HG02623 (cell line): ENCODE results near the gene JPT1.
"Not testable (repeated sequence)": the region's sequence is repeated elsewhere in the genome, so short reads cannot be mapped to it uniquely, and the experiment has no call there.

ENCODE experiments used
- ATAC-seq: cut with Tn5 transposase; IDR thresholded peaks from one replicate; pipeline ENCODE4 v1.9.1; 2021; ENCODE audit warnings: moderate library complexity; ENCODE audit not compliant: unreplicated experiment

The JPT1 gene

DNA sequence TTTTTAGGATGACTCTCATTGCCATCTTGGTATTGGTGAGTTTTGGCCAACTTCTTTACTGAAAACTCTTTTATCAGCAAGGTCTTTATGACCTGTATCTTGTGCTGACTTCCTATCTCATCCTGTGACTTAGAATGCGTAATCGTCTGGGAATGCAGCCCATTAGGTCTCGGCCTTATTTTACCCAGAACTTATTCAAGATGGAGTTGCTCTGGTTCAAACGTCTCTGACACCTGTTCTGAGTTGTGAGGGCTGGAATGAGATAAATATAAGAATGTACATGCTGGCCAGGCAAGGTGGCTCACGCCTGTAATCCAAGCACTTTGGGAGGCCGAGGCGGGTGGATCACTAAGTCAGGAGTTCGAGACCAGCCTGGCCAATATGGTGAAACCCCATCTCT is 4.2 kb upstream of the JPT1 start:
- not testable (repeated sequence) for ATAC-seq

DNA sequence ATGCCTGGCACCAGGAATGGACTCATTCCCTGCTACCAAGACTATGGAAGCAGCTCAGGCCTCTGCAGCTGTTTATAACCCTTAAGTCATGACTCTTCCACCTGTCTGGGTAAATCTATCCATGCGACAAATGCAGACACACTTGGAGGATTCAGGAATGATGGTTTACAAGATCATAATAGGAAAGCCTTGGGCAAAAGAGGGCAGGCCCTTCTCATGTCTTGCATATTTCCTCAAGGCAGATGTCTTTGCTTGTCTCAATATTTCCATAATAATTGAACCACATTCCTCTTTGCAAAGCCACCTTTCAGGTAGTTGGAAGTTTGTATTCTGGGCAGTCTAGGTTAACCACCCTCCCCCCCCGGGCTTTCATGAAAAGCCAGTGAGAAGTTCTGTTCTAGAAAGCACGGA is 884 bp upstream of the JPT1 start:
- no peak for ATAC-seq

DNA sequence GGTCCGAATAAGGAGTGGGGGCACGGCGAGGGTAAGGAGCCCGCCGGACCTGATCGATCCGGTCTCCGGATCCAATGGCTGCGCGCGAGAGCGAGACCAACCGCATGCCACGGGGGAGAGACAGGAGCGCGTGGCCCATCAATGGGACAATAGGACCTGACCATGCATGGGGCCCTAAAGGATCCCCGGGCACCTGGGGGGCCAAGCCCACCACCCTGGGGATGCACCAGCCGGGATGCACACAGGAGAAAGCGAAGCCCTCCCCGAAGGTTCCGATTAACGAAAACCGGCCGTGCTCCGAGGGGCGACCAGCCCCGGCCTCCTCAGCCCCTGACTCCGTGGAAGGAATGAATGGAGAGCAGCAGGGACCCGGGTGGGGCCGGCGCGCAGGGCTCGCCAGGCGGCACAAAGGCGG is 525 bp downstream of the JPT1 start:
- ATAC-seq, result peak; percentile 12

DNA sequence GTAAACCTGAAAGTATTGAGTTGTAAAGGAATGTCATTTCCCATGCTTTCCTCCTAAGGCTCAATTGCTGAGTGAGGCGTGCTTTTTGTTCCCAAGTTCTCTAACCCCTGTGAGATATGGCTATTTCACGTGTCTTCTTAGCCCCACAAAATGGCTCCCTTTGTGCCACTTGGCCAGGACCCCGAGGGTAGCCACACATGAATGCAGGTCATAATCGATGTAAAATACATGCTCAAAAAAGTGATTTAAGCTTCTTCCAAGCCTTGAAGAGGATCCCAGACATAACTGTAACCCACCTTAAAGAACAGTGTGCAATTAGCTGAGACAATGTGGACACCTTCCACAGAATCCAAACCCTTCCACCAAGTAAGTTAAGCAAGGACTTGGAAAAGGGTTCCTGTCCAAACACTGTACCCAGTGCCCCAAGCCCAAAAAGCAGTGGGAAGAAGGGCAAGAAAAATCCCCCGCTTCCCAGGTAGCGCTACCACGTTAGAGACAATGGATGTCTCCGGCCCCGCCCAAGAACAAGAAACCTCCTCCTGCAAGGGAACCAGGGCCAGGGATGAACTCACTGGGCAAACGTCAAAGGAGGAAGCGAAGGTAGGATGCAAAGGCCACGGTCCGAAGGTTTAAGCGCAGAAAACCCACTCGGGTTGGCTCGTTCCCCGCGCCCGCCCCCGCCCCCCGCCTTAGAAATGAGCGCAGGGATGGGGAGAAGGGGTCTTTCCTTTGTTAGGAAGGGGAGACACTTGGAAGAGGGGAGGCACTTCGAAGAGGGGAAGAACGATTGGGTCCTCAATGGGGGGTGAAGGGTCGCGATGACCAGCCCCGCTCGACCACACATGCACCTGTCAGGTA is 1.2 kb downstream of the JPT1 start:
- ATAC-seq, result no peak

DNA sequence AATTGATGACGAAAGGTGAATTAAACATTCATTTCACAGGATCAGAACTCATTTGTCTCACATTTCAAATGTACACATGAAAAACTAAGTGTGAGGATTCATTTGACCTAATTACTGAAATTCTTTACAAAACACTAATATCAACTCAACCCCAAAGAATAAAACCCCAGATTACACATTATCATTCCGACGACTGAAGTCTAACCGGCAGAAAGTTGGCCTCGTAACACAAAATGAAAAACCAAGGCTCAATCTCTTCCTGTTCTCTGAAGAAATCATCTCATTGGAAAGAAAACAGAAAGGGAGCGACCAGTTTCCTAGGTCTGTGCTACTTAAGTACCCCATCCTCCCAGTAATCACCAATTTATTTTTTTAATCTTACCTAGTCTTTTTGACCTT is 1.8 kb downstream of the JPT1 start:
- no peak for ATAC-seq

DNA sequence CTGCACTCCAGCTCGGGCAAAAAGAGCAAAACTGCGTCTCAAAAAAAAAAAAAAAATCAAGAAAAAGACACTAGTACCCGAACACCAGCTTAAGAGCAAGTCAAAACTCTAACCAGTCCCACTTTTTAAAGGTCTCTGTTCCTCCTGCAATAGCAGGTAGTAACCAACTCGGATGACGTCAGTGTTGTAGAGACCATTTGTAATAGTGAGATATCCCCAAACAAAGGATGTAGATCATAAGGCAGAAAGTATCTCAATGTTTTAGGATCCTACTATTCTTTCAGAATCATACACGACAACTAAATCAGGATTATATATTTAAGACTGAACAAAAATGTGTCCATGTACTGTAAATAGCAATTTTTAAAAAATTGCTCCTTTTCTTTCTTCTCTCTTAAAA is 2.4 kb downstream of the JPT1 start:
- ATAC-seq, result no peak

DNA sequence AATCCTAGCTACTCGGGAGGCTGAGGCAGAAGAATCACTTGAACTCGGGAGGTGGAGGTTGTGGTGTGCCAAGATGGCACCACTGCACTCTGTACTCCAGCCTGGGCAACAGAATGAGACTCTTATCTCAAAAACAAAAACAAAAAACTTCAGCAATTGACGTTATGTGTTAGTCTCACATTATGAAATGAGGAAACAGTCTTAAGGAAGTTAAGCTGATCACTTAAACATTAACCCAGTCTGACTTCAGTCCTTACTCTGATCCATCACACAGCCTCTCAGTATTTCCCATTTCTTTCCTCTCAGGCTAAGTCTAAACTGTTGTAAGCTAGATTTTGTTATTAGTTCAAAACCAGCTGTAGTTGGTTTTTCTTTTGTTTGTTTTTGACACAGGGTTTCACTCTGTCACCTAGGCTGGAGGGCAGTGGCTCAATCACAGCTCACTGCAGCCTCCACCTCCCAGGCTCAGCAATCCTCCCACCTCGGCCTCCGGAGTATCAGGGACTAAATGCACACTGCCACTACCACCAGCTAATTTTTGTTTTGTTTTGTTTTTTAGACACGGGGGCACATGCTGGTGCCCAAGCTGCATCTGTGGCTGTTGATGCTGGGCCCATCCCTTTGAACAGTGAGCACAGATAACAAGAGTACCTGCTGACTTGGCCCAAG is 6.3 kb downstream of the JPT1 start:
- ATAC-seq, result no peak

DNA sequence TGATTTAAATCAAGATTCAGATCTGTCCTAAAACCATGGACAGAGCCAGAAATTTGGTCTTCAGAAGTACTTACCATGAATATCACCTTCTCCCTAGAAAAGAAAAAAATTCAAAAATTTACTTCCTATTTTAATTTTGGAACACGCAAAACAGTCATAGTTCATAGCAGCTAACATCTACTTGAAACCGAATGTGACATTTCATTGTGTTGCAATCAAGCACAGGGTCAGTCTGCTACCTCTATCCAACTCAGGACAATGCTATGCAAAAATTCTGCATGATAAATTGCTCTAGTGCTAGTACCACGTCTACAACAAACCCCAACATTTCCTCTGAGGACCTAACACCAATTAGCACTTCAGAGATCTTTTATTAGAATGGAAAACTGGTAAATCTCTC is 7.7 kb downstream of the JPT1 start:
- no peak for ATAC-seq

DNA sequence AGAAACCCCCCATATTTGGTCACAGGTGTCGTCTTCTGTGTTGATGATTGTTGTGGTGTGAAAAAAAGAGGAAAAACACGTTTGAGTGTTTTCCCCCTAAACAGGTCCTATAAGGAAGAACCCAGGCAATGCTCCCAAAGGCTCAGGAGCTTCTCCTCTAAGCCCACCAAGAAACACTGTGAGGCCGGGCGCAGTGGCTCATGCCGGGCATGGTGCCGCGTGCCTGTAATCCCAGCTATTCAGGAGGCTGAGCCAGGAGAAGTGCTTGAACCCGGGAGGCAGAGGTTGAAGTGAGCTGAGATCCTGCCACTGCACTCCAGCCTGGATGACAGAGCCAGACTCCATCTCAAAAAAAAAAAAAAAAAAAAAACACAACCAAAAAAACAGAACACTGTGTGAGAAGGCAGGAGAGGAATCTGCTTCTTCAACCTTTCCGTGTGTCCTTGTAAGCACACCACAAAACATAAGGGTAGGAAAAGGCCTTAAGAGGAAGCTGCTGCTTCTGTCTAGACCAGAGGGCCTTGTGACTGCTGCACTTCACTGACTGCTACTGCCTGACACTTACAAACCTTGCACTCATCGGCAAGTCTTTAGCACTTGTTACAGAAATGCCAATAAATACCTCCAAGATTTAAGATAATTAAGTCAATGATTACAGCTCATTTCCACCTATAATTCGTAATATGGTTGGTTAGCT is 9.3 kb downstream of the JPT1 start:
- ATAC-seq, result no peak

DNA sequence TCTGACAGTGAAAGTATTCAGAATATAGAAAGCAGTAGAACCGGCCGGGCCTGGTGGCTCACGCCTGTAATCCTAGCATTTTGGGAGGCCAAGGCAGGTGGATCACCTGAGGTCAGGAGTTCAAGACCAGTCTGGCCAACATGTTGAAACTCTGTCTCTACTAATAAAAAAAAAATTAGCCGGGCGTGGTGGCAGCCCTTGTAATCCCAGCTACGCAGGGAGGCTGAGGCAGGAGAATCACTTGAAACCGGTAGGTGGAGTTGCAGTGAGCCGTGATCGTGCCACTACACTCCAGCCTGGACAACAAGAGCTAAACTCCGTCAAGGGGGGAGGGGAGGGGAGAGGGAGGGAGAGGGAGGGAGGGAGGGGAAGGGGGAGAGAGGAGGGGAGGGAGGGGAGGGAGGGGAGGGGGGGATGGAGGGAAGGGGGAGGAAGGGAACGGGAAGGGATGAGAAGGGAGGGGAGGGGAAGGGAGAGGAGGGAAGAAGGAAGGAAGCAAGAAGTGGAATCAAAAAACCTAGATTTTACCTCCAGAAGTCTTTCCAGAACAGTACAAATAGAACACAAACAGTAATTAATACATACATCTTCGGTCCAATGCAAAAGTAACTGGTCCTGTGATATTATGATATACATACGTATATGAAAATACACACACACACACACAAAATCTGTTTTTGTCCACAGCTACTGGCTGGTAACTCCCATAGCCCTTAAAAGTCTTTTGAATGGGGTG is 11.9 kb downstream of the JPT1 start:
- ATAC-seq, result no peak

DNA sequence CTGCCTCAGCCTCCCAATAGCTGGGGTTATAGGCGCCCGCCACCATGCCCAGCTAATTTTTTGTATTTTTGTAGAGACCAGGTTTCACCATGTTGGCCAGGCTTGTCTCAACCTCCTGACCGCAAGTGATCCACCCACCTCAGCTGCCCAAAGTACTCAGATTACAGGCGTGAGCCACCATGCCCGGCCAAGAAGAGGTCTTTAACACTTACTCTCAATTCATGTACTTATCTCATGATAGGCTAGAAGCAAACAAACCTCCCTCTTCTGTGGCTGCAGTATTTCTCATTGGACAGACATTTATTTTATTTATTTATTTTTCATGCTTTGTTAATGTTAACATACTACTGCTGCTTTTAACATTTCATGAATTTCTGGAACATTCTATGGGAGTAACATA is 15.8 kb downstream of the JPT1 start:
- ATAC-seq, result no peak

DNA sequence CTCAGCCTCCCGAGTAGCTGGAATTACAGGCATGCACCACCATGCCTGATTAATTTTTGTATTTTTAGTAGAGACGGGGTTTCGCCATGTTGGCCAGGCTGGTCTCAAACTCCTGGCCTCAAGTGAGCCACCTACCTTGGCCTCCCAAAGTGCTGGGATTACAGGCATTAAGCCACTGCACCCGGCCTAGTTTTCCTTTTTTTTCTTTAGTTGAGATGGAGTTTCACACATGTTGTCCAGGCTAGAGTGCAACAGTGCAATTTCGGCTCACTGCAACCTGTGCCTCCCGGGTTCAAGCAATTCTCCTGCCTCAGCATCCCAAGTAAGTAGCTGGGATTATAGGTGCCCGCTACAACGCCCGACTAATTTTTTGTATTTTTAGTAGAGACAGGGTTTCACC is 16.6 kb downstream of the JPT1 start:
- not testable (repeated sequence) for ATAC-seq

DNA sequence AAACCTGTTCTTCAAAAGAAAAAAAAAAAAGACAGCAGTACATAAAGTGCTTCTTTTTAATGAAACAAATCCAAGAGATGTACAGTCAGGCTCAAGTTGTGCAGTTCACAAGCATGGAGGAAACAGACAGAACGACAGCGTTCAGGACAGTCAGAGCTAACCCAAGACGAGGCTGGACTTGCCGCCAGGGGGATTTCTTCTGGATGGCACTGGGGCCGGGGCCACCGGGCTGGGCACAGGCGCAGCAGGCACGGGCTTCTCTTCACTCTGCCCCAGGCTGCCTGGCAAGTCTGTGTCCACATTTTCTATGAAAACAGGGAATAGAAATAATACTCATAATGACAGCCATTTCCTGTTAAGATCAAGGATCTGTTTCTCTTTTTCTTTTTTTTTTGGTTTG is 18.4 kb downstream of the JPT1 start:
- ATAC-seq, result no peak

DNA sequence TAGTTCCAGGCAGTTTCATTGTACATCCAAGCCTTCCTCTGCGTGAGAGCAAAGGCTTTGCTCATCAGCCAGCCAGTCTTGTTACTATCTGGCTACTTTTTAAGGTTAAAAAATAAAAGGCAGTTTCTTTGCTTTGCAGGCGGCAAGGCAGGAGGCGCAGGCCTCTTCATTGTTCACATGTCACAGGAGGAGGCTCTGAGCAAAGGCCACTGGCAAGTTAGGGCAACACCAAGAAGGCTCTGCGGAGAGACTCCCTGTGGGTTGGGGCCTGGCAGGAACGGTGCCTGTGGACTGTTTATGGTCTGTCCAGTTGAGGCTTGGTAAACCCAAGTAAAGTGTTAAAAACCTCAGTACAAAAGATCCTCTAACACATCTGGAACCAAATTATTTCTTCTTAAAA is 18.9 kb downstream of the JPT1 start:
- no peak for ATAC-seq

DNA sequence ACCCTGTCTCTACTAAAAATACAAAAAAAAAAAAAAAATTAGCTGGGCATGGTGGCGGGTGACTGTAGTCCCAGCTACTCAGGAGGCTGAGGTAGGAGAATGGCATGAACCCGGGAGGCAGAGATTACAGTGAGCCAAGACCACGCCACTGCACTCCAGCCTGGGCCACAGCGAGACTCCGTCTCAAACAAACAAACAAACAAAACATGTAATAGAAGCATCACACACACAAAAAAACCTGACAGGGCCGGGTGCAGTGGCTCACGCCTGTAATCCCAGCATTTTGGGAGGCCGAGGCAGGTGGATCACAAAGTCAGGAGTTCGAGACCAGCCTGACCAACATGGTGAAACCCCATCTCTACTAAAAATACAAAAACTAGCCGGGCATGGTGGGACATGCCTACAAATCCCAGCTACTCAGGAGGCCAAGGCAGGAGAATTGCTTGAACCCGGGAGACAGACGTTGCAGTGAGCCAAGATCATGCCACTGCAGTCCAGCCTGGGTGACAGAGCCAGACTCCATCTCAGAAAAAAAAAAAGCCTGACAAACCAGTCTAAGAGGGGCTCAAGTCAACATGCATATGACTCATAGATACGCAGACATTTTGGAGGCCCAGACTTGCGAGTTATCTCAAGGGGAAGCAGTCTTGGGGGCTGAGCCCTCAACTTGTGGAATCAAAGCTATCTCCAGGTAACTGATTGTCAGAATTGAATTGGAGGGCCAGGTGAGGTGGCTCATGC is 20.5 kb downstream of the JPT1 start:
- not testable (repeated sequence) for ATAC-seq

DNA sequence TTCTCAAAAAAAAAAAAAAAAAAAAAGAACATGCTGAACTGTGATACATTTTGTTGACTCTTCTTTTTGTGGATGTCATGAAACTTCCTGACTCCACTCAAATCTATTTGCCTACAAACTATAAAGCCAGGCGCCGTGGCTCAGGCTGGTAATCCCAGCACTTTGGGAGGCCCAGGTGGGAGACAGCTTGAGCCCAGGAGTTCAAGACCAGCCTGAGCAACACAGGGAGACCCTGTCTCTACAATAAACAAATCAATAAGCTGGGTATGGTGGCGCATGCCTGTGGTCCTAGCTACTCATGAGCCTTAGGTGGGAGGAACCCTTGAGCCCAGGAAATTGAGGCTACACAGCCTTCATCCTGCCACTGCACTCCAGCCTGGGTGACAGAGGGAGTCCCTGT is 21.3 kb downstream of the JPT1 start:
- ATAC-seq, result no peak

DNA sequence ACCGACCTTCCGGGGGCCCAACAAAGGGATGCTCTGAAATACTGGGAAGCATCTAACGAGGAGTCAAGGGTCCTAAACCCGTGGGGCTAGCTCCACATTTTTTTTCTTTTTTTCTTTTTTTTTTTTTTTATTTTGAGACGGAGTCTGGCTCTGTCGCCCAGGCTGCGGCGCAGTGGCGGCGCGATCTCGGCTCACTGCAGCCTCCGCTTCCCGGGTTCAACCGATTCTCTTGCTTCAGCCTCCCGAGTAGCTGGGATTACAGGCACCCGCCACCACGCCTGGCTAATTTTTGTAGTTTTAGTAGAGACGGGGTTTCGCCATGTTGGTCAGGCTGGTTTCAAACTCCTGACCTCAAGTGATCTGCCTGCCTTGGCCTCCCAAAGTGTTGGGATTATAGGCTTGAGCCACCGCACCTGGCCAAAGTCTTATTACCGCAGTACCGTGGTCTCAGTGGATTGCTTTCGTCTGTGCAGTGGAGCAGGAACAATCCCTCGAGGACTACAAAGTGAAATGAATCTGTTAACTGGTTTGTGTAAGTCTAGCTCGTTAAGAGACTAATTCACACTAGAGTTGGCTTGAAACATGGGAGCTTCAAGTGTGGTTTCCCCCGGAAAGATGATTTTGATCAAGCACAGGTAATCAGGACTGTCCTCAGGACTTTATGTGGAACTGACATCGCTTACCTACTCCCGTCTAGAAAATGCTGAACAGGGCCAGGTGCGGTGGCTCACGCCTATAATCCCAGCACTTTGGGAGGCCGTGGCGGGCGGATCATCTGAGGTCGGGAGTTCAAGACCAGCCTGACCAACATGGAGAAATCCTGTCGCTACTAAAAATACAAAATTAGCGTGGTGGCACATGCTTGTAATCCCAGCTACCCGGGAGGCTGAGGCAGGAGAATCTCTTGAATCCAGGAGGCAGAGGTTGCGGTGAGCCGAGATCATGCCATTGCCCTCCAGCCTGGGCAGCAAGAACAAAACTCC is 22.0 kb downstream of the JPT1 start:
- ATAC-seq, result not testable (repeated sequence)

DNA sequence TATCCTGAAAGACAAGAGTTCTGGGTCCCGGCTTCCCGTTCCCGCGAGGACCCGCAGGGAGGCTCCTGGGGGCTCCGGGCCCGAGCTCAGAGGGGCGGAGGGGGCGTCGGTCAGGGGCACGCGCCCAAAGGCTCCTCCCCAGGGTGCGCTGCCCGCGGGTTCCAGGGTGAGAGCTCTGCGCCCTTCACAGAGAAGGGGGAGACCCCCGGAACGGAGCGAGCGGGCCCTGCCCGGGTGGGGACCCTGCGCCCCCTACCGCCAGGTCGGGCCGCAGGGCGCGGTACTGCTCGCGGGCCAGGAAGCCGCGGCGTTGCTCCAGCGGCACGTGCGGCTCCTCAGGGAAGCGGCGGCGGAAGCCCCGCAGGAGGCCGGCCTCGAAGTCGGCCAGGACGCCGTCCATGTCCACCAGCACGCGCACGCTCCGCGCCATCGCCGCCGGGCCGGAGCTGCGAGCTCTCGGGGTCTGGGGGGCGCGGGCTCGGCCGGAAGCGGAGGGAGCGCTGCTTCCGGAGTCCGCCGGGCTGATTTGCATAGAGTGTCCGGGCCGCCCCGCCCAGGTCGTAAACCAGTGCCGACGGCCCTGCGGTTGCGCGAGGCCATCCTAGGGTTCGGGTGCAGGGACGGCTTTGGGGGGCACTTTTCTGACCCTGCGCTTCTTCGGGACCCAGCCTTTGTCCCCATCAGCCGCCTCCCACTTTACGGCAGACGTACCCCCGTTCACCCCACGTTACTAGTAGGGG is 22.9 kb downstream of the JPT1 start, which contains the start of gene NT5C:
NT5C (minus strand) TSS at position 465 of the 740 bp plus-strand sequence; CDS start at position 430, 35 bp downstream.
- ATAC-seq, result peak; percentile 82
